GM19328 (cell line): Measurements from ENCODE around the gene DYRK3.

Experiments
- ATAC-seq: cut with Tn5 transposase; IDR thresholded peaks from one replicate; pipeline ENCODE4 v1.9.1; 2021; ENCODE audit warnings: mild to moderate bottlenecking, moderate library complexity; ENCODE audit not compliant: unreplicated experiment

DYRK3 gene

DNA sequence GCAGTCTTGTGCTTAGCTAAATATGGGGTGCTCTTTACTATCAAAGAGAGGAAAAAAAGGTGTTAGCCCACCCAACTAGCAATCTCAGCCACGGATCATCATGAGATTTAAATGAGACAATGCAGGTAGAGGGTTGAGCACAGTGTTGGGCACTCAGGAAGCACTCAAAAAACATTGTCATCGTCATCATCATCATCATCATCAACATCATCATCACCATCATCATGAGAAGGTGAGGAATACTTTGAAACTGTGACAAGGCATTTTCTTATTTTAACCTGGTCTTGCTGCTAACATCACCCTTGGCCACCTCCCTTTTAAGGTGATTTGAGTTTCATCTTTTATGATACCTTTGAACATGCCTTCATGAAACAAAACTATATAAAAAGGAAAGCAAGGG lies 46.0 kb downstream of the DYRK3 start:
- no peak for ATAC-seq

GRCh38 chr1:206682111-206682510 lies 46.8 kb downstream of the DYRK3 start:
- no peak for ATAC-seq

- no peak for ATAC-seq
Observed at GRCh38 chr1:206683313-206683712, 48.0 kb downstream of the DYRK3 start.

DNA sequence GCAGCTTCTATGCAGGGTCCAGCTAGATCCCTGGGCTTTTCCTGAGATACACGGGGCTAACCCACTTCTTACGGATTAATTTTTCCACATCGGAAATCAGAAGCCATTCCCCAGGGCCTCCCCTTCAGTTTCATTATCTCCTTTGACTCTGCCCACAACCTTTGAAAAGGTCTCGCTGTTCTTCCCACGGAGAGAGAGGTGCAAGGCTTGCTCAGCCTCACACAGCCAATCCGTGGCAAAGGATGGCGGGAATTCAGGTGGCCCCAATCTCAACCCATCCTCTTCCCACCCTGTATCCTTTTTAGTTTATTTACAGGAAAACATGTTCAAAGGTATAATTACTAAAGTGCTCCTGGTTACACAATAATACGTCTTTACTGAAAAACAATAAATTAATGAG lies 48.7 kb downstream of the DYRK3 start:
- ATAC-seq, result no peak

GRCh38 chr1:206684478-206685333 lies 49.4 kb downstream of the DYRK3 start, which contains the start of gene MAPKAPK2:
Gene MAPKAPK2 (plus strand): TSS chr1:206684905. CDS start chr1:206685230, 325 bp downstream.
- peak; percentile 39 for ATAC-seq

DNA sequence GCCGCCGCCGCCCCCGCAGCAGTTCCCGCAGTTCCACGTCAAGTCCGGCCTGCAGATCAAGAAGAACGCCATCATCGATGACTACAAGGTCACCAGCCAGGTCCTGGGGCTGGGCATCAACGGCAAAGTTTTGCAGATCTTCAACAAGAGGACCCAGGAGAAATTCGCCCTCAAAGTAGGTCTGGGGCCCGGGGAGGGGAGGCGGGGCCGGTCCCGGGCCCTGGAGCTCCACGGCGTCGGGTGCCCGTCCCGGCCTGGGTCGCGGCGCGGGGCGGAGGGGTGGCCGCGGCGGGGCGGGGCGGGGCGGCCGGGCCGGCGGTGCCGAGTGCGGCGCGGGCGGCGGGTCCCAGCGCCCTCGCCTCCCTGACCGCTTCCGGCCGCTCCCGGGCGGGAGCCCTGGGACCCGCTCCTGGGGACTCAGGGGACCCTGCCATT lies 50.0 kb downstream of the DYRK3 start:
- ATAC-seq, result peak; percentile 27

DNA sequence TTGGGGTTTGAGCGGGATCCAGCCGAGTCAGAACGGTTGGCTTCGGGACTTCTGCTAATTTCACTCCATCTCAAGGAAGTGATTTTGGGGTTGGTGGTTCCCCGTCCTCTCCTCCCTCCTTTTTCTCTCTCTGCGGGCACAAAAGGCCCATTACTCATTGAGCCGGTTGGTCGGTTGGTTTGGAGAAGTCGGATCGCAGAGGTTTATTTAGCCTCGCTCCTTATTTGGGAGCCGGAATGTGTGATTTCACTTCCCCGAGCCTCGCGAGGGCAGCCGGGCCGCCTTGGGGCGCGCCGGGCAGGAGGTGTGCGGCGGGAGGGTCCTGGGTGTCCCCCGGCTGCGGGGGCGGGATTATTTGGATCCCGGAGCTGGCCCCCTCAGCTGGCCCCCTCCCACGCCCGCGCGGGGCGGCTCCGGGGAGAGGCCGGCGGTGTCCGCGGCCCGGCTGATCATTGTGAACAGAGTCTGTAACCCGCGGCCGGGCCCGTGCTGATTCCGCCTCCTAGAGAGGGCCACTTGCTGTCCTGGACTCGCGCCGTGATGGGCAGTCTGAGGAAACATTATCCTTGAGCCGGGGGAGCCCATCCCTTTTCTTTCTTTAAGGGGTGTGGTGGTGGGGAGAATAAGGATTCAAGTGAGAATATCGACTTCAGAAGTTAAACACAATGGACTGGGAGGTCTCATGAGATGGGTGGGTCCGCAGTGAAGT lies 50.6 kb downstream of the DYRK3 start:
- no peak for ATAC-seq

- ATAC-seq, result no peak
Observed at GRCh38 chr1:206686478-206687249, 51.3 kb downstream of the DYRK3 start.

DNA sequence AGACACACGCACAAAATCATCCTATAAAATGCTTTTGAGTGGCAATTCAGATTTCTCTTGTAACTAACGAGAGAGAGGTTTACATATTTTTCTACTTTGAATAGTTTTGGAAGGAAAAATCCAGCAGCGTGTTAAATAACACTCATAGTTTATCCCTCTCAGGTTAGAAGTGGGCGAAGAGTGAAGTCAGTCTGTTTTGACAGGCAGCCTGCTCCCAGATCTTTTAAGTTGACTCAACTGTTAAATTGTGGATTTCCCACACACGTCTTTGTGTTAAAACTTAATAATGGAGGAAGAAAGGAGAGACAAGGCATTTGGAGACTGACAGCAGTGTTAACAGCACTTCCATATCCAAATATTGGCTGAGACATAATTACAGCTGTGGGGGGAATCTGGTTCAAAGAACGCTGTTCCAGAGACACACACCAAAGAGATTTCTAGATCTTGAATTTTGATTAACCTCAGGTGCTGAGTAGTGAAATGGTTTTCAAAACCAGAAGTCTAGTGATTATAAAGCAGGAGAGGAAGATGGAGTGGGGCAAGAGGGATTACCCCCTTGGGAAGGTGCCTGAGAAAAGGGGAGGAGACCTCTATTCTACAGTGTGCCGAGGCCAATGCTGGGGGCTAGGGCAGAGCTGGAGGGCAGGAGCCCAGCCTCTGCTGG lies 52.0 kb downstream of the DYRK3 start:
- ATAC-seq, result no peak

DNA sequence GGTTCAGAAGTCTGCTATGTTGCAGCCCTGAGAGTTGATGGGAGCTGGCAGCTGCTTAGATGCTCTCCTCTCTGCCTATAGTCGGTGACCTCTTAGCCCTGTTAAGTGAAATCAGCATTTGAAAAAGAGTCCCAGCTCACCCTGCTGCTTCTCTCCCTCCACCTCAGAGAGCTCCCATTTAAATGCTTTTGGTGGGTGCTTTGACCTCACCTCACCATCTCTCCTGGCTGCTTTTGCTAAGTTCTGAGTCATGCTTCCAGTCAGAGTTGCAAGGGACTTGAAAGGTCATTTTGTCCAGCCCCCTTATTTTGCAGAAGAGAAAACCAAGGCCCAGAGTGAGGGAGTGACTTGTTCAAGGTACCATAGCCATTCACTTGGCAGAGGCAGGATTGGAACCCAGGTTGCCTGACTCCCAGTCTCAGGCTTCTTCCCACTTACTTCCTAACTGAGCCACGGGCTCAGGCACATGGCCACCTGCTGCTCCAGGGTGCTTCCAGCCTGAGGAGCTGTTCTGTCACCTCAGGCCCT lies 52.6 kb downstream of the DYRK3 start:
- ATAC-seq, result no peak

GRCh38 chr1:206690516-206690915 lies 55.2 kb downstream of the DYRK3 start:
- no peak for ATAC-seq

- ATAC-seq, result no peak
Observed at GRCh38 chr1:206691604-206692003, 56.3 kb downstream of the DYRK3 start.

- no peak for ATAC-seq
Observed at GRCh38 chr1:206693029-206693428, 57.7 kb downstream of the DYRK3 start.

DNA sequence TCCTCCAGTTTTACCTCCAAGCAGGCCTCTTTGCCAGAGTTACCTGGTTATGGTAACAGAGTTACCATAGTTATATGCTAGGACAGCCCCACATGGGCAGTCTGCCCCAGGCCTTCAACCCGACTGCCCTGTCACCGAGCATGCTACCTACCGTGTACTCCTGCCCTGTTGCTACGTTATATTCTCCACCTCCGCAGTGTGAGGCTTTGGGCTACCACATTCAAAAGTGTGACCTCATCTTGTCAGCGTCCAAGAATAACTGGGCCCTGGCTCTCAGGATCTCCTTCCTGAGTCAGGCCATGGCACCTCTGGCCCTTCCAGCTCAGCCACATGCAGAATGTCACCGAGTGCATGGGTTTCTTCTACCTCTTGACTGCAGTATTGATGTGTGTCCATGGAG lies 58.3 kb downstream of the DYRK3 start:
- no peak for ATAC-seq

- no peak for ATAC-seq
Observed at GRCh38 chr1:206694171-206695124, 59.1 kb downstream of the DYRK3 start.

DNA sequence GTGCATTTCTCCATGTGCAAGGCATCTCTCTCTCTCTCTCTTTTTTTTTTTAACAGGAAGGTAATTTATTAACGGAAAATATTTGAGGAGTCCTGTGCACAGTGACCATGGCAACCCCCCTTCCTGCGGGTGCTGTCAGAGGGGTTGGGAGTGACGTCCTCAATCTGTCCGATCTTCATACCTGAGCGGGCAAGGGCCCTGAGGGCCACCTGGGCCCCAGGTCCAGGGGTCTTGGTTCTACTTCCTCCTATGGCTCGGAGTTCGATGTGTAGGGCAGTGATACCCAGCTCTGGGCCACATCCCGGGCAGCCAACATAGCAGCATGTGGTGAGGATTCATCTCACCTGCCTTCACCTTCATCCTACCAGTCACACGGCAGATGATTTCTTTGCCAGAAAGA lies 60.4 kb downstream of the DYRK3 start:
- no peak for ATAC-seq

GRCh38 chr1:206696812-206697585 lies 61.7 kb downstream of the DYRK3 start:
- no peak for ATAC-seq

DNA sequence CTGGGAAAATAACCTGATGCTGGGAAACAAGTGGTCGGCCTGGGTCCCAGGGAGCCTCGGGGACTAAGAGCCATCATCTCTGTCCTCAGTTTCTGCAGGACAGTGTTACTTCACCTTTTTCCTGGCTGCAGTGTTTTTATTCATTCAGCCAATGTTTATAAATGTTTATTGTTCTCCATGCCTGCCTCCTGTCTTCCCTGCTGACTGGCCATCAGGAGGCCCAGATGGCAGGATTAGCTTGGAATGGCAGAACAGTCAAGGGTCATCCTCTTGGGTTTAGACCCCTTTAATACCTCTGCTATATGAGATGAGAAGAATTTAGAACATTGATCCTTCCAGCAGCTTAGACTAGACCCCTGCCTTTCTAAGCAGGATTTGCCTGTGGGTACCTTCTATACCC lies 62.7 kb downstream of the DYRK3 start:
- ATAC-seq, result no peak
